HG03066 (cell line): ENCODE measurements around the gene FOXD1.

ENCODE experiments used
- ATAC-seq: cut with Tn5 transposase; IDR thresholded peaks from one replicate; pipeline ENCODE4 v1.9.1; 2021; ENCODE audit warnings: low read depth; ENCODE audit not compliant: unreplicated experiment

Gene FOXD1

DNA sequence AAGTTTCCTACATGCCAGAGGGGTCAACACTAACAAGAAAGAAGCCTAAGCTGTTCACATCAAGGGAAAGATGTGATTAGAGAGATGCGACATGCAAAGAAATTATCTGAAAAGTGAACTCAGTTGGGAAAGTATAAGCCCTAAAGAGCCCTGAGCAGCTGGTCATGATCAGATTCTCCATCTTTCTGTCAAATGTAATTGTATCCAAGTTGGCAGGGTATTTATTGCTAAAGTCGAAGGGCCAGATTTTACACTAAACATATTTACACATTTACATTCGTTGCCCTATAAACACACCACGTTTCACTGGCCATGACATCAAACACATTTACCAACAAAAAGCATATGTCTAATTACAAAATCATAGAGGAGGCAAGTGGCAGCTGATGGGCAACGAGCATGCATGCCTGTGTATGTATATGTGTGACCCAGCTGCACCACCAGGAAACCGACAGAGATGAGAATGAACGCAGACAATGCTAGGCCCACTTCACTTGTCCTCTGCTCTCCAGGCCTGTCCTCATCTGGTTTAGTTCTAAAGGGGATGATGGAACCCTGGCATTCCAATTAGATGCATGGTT, 6.3 kb downstream of the FOXD1 start:
- no peak for ATAC-seq

DNA sequence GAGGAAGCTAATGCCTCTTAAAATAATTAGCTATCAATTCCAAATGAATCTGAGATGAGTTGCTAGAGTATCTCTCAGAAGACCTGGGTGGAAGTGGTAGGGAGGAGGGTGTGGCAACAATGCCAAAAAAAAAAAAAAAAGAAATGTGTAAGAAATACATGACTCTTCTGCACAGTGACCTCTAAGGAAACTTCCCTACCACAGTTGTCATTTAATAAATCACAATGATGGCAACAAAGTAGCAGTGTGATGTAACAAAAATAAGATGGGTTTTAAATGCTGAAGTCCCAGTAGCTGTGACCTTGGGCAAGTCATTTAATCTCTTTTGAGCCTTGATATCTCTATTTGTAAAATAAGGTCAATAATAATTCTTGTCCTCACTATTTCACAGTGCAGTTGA, 7.2 kb downstream of the FOXD1 start:
- no peak for ATAC-seq

DNA sequence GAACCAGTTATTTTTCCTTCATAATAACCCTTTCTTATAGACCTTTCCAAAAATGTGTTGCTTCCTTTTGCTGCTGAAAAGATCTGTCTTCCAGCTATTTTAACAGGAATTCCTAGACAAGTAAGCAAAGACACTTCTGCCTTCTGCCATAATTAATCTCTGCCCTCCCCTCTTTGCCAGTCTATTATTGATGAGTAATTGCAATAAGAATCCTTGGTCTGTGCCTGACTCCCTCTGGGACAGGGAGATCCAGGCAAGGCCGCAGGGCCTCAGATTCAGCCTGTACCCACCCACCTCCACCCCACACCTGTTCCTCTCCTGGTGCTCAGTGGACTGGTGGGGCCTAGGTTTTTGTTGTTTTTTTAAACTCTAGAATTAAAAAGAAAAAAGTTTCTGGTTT, 8.3 kb downstream of the FOXD1 start:
- ATAC-seq: no peak

DNA sequence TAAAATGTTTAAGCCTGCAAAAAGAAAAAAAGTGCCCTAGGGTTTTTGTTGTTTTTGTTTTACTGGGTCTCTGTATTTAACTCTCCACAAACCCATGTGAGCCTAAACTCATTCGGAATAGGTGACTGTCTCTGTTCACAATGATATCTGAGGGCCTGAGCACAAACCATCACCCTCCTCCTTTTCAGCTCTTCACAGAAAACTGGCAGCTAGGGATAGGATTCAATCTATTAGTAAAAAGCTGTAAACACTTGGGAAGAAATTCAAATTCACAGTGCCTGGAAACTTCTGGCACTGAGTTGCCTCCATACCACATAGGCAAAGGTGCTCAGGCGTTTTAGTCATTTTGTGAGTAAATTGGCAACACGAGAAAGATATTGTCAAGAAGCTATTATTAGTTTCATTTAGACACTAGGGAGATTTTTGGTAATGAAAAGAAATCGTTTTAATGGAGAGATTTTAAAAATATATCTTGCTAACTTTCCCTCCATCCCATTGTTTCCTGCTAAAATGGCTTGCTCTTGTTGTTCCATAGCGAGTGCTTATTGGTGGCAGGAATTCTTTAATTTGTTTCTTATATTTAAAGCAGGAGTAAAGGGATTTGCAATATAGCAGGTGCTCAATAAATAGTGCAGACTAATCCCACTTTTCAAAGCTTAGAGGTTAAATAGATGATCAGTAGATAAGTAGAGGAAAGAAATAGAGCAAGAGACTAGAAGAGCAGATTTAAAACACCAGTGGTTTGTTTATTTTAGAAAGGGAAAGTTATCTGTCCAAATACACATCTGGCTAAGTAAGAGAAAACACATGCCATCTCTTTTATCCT, 9.7 kb downstream of the FOXD1 start:
- ATAC-seq: no peak

DNA sequence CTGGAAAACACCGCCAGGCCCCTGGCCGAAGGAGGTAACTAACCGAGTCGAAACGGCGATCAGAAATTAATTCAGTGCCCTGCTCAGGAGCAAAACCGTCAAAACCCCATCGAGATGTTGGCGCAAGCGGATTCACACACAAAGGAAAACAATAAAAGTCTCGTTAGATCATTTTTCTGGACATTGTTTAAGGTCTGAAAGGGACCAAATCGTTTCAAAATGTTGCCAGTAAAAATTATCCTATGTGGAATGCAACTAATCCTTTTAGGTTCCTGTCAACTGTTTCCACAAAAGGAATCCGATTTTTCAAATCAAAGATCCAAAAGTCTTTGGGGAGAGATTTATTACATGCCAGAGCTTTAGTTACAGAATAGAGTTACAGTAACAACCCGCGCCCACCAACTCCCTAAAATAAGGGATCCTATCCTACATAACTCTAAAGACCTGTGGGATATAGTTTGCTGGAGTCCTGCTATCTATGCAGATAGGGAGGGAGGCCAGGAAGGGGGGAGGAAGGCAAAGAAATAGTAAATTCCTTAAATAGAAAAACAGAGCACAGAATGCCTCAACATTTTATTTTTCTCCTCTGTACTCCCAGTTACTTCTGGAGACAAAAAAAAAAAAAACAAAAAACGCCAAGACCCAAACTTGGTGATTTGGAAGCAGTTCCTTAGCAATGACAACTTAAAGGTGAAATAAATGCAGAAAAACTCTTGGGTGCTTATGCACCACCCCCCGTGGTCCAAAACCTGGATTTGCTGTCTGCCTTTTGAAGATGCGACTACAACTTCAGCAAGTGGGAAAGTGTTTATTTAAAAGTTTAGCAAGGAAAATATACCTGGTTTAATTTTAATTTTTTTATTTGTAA, 10.6 kb downstream of the FOXD1 start:
- no peak for ATAC-seq

DNA sequence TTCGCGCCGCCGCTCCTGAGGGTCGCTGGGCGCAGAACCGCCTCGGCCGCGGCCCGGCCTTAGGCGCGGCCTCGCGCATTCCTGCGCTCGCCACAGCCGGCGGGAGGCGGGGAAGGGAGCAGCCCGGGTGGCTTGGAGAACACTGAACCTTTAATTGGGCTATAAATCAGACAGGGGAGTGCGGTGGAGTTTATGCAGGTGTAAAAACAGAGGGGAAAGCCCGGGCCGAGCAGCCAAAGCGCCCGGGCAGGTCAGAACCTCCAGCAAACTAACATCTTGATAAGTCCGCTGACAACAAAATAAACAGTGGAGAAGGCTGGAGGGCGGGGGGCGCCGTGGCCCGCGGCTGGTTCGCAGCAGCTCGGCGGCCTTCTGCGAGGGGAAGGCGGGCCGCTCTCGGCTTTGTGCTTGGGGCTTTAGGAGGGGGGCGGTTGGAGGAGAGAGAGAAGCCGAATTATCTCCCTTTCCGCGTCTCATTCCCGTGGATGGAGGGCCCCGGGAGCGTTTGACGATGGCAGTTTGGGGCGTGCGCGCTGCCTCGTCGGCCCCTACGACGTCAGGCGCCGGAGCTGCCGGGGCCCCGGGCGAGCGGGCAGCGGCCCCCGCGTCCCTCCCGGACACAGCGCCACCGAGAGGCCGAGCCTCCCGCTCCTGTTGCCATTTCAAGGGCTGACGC, 11.3 kb downstream of the FOXD1 start:
- no peak for ATAC-seq

DNA sequence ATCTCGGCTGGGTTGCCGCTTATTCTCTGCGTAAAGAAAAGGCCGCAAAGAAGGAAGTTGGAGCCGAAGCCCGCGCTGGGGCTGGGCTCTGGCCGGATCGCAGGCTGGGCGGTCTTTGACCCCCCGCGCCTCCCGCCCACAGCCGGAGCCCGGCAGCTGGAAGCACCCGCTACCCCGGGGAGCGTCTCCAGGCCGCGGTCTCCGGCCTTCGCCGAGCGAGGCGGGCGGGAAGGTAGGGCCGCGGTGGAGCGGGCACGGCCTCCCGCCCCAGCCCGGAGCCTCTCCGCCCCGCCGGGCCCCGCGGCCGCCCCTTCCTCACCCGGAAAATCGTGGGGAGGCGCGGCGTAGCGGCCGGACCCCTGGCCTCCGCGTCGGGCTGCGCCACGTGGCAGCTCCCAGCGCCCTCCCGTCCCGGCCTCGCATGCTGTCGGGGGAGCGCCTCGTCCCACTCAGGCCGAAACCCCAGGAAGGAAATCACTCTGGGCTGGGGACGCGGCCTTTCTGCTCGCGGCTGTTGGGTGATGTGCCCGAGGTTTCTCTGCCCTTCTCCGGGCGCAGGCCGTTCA, 12.0 kb downstream of the FOXD1 start:
- no peak for ATAC-seq

DNA sequence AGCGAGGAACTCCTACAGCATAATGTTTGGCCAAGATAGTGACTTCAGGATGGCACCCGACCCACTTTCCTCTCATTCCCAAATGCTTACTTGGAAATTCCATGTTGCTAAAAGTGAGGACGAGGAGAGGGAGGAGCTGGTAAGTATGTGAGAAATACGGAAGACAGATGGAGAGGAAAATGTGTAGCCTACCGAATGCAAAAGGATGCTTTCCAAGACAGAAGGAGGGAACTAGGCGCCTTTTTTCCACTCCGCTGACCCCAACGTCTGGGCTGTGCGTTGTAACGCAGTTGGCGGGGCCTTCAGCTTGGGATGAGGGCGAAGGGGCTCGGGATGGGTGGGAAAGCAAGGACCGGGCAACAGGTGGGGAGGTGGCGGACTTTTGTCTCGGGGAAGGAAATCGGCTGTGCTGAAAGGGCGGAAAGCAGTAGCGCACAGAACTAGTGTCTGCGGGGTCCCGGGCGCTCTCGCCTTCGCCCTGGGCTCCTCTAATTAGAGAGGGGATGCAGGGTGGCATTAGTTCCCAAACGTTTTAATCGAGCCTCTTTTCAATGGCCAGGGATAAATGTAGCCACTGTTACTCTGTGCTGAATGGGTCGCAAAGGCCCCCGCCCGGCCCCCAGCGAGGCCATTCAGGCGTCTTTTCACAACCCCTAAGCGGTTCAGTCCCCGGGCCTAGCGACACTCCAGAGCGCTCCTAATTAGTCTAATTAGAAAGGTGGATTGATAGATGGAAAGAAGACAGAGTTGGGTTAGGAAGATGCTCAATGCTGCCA, 12.6 kb downstream of the FOXD1 start:
- no peak for ATAC-seq

DNA sequence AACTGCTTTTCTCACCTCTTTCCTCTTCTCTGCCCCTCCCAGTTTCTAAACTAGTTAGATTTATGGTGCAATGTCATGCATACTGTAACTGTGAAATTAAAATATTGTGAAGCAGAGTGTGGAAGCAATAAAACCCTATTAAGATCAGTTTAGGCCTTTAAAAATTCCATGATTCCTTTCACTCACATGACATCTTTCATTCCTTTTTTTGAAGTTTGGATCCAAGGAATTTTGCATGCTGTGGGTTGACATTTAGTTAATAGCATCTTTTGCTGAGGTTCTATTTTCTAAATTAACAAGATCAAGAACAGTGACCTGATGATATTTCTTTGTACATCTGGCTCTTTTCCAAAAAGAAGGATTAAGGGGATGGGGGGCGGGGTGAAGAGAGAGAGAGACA, 13.7 kb downstream of the FOXD1 start:
- no peak for ATAC-seq

DNA sequence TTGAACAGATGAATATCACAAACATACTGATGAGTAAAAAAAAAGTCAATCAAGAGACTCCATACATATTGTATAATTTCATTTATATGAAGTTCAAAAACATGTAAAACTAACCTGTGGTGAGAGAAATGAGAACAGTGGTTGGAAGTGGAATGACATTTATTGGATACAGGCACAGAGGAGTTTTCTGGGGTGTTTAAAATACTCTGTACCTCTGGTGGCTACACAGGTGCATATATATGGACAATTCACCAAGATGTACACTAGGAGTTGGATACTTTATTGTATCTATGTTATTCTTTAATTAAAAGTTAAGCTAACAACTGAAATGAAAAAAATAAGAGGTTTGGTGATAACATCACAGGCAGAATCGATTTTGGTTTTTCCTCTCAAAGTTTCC, 14.1 kb downstream of the FOXD1 start:
- ATAC-seq: no peak

DNA sequence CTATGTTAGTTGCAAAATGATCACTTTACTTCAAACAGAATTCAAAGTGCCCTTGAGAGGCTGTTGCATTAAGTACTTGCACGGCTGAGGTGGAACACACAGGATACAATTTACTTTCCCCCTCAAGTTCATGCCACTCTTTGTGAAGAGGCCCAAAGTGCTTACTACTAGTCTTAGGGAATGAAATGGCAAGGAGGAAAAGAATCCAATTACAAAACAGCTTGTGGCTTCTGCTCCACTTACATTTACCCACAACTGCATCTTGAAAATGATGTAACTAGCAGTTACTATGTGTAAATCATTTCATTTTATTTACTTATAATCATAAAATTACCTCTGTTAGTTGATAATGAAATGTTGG, 14.6 kb downstream of the FOXD1 start:
- ATAC-seq: no peak

DNA sequence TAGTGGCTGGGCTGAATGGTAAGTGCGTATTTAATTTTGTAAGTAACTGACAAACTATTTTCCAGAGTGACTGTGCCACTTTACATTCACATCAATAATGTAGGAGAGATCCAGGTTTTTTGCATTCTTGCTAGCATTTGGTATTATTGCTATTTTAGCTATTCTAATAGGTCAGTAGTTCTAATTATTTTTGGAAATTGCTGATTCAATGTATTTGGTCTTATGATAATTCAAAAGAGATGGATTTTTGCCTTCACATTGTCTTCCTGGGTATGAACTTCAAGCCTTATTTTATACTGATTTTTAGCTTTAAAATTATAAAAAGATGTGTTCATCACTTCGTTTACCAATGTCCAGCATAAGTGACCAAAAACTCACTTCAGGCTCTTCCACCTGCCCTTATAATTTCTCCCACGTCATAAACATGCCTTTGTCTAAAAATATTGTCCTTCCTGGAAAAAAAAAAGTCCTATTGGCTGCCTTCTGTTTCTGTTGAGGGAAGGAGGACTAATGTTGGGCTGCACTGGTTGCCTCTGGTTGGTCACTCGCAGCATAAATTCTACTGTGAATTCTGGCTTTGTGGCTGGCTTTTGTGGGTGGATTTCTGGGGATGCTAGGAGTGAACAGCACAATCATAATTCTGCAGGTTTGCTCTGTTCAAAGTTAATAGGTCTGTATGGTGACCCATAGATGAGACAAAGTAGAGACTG, 15.2 kb downstream of the FOXD1 start:
- no peak for ATAC-seq

DNA sequence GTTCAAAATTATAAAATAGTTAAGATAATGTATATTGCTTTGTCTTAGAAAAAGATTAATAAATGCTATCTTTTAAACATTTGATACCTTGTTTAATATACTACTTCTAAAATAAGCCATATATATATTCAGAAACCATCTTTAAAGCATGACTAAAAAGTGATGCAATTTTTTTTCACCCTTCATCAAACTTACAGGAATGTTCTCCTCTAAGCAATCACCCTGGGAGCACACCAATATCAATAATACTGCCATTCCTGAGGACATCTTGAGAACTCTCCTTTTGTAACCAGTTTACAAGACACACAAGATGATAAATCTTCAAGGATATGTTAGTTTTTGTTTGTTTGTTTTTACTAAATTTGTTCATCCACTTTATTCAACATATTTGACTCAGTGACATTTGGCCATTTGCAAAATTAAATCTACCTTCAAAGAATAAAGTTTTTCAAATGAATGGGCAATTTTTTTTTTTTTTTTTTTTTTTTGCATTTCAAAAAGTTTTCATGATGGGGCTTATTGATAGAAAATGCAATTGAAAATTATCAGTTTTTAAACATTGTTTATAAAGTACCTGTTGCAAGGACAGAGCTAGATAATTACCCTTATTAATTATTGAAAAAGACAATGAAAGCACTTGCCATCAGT, 17.2 kb downstream of the FOXD1 start:
- ATAC-seq: no peak

DNA sequence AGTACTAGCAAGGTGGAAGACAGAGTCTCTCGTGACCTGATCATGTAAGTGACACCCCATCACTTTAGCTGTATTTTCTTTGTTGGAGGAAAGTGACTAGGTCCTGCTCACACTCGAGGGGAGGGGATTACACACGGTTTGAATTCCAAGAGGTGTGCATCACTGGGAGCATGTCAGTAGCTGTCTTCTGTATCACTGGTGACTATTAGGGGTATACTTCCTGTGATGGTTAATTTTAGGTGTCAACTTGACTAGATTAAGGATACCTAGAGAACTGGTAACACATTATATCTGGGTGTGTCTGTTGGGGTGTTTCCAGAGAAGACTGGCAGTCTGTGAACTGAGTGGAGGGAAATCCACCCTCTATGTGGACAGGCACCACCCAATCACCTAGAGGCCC, 22.5 kb downstream of the FOXD1 start:
- ATAC-seq: no peak

DNA sequence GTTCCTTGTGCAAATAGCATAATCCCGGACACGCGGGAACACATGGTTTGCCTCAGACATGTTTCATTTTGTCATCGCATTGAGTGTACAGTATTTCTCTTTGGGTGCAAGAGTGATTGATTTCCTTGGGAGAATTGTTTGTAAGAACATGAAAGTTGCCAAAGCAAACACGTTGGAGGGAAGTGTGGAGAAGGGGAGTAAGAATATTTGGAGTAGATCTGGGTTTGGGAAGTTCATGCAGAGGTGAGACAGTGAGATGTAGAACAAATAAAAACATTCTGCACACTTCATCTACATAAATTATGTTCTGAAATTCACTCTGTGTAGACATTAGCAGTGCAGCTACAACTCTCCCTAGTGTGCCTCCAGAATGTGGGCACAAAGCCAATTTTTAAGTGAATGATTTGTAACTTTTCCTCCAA, 24.0 kb downstream of the FOXD1 start:
- ATAC-seq: no peak

DNA sequence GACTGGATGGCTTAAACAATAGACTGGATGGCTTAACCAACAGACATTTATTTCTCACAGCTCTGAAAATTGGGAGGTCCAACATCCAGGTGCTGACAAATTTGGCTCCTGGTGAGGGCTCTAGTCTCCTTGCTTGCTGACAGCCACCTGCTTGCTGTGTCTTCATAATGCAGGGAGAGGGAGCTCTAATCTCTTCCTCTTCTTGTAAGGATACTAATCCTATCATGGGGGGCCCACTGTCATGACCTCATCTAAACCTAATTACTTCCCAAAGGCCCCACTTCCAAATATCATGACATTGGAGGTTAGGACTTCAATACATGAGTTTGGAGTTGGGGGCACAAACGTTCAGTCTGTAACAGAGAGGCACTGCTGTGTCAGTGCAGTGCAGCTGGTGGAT, 26.4 kb downstream of the FOXD1 start:
- no peak for ATAC-seq

DNA sequence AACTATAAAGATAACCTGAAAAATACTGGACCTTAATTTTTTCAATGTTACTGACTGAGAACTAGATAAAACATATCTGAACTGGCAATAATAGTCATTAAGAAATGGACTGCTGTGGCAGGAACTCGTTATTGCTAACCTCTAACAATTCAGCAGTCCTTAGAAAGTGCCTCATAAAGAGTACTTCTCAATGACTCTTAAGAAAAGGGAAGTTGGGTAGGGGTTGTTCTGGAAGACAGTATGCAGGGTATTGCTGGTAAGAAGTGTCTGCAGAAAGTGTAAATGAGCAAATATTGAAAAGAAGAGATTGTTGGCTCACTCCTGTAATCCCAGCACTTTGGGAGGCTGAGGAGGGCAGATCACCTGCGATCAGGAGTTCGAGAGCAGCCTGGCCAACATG, 27.9 kb downstream of the FOXD1 start:
- no peak for ATAC-seq

DNA sequence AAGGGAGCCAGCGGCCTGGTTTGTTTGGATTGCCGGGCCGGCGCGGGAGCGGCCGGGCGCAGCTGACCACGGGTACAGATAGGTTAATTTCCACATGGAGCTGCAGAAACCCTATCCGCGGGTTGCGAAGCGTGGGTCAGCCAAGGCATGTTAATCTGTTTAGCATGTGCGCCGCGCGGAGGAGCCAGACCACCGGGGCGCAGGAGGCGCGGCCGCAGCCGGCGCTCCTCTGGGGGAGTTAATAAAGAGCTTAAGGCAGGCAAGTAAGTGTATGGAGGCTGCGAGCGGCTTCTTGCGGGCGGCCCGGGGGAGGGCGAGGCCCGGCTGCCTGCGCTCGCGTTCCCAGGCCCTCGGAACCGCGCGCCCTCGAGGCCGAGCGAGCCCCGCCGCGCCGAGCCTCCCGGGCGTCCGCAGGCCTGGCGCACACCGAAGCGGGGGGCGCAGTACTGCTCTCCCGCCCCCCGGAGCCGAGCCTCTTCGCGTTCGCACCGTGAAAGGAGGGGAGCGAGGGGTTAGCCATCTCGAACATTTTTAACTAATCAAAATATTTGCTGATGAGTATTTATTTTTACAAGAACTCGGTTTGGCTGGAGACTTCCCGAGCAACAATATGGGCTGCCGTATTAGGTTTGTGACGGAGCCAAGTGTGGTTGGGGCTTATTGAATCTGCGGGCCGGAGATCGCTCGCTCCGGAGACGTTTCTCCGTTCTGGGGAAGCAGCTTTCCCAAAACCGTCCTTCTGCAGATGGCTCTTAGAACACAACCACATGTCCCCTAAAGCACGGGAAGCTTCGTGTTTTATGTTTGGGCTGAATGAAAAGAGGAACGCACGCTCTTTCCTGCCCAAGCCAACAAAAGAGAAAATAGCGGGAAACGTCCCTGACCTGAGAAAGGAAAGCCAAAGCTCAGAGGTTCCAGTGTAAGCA, 28.8 kb downstream of the FOXD1 start:
- no peak for ATAC-seq
